CD4-positive, alpha-beta T cell treated with Interleukin-12 subunit alpha and Interleukin-12 subunit beta, for 1 hour (primary cell): Measurements from ENCODE around the gene IFT172.
"Not testable (repeated sequence)": the region's sequence is repeated elsewhere in the genome, so short reads cannot be mapped to it uniquely, and the experiment has no call there.

ENCODE experiments used
- DNase-seq: peaks from one replicate; pipeline ENCODE4 v3.0.0-alpha.2; 2020

IFT172 gene

GRCh38 chr2:27492557-27492956 lies 3.0 kb upstream of the IFT172 start:
- DNase-seq, result no peak

DNA sequence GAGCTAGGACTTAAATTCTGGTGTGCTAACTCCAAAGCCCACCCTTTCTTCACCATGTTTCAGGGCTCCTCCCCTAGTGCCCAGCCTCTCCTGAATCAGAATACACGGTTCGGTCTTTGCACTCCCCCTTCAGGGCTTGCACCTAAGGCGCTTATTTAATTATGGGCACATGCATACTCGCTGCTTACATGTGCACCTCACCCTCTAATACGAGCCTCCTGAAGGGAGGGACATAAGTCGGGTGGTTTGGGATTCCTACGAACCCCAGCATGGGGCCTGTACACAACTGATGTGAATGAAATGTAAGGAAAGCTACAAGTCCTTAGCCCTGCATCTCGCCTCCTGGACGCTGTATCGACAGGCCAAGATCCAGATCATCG lies 435 bp downstream of the IFT172 start:
- peak; percentile 36 for DNase-seq

- no peak for DNase-seq
Observed at GRCh38 chr2:27485496-27485895, 4.0 kb downstream of the IFT172 start.

DNA sequence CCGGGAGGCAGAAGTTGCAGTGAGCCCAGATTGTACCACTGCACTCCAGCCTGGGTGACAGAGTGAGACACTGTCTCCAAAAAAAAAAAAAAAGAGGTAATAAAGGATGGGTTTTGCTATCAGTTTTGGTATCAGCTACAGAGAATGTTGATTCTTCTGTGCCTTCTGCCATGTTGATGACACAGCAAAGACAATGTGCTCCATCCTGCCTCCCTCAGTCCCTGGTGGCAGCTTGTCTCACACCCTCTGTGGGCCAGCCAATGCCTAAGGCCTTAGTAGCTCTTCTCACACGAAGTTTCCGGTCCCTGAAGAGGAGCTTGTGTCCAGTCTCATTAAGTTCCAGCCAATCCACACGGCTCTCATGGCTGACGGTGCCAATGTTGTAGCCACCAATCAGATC lies 17.6 kb downstream of the IFT172 start:
- no peak for DNase-seq

DNA sequence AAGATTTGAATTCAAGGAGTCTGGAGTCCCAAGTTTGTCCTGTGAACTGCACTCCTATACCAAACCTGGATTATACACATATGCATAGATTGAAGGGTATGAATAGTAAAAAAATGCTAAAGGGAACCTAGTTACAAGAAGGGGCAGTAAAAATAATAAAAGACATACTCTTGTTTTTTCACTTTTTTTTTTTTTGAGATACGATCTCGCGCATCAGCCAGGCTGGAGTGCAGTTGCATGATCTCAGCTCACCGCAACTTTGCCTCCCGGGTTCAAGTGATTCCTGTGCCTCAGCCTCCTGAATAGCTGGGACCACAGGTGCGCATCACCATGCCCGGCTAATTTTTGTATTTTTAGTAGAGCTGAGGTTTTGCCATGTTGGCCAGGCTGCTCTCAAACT lies 25.1 kb downstream of the IFT172 start:
- DNase-seq, result no peak

DNA sequence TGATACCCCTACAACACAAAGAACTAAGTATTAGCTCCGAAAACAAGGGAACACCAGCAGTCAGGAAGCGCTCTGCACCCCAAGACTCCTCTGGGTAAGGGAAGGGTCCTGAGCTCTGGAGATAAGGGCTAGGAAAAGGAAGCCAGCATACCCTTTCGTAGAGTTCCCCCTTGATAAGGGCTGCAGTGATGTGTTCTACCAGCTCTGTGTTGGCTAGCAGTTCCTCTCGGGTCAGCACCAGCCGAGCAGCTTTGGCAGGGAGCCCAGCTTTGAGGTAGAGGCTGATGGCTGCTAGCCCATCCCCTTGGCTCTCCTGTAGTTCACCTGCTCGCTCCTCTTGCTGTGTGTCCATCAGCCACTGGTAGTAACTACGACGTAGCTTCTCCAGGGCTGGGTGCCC lies 28.4 kb downstream of the IFT172 start:
- no peak for DNase-seq

DNA sequence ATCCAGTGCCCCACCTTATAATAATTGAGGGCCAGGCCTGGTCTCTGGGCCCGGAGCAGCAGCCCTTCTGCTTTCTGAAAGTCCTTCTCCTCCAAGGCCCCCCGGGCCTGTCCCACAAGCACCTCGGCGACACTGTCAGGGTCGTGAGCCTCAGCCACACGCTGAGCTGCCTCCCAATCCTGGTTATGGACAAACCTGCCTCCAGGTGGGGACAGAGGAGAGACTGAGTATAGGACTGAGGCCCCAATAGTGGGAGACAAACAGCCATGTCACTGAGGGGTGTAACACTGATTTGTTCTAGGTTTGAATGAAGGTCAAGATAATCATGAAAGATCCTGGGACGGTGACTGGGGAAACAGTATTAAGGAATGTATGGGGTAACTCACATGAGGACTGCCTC lies 35.6 kb downstream of the IFT172 start:
- DNase-seq, result no peak

- DNase-seq, result no peak
Observed at GRCh38 chr2:27451095-27451494, 38.4 kb downstream of the IFT172 start.

GRCh38 chr2:27448381-27448780 lies 41.2 kb downstream of the IFT172 start:
- DNase-seq, result no peak

GRCh38 chr2:27446057-27446456 lies 43.5 kb downstream of the IFT172 start:
- no peak for DNase-seq

- DNase-seq, result no peak
Observed at GRCh38 chr2:27445615-27446014, 43.9 kb downstream of the IFT172 start.

- DNase-seq, result no peak
Observed at GRCh38 chr2:27445155-27445554, 44.4 kb downstream of the IFT172 start.

GRCh38 chr2:27442920-27443282 lies 46.6 kb downstream of the IFT172 start:
- no peak for DNase-seq

- DNase-seq, result peak; percentile 74
Observed at GRCh38 chr2:27441958-27442919, 47.3 kb downstream of the IFT172 start, which contains the start of gene KRTCAP3. KRTCAP3 (plus strand) TSS chr2:27442381; CDS start chr2:27442413, 32 bp downstream.

DNA sequence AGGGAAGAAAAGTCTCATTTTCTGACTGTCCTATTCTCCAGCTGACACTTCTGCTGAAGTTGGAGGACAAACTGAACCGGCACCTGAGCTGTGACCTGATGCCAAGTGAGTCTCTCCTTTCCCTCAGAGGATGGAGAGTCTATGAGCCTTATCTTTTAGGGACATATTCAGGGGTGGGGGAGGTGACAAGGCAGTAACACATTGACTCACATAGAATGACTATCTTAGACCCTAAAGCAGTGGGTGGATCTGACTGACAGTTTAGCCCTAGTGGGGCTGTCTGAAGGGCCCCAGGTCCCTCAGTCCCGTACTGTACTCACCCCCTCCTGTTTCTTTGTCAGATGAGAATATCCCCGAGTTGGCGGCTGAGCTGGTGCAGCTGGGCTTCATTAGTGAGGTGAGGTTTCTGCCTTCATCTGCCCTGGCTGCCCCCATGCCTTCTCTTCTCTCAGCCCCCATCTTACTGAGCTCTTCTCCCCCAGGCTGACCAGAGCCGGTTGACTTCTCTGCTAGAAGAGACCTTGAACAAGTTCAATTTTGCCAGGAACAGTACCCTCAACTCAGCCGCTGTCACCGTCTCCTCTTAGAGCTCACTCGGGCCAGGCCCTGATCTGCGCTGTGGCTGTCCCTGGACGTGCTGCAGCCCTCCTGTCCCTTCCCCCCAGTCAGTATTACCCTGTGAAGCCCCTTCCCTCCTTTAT lies 48.2 kb downstream of the IFT172 start:
- no peak for DNase-seq

DNA sequence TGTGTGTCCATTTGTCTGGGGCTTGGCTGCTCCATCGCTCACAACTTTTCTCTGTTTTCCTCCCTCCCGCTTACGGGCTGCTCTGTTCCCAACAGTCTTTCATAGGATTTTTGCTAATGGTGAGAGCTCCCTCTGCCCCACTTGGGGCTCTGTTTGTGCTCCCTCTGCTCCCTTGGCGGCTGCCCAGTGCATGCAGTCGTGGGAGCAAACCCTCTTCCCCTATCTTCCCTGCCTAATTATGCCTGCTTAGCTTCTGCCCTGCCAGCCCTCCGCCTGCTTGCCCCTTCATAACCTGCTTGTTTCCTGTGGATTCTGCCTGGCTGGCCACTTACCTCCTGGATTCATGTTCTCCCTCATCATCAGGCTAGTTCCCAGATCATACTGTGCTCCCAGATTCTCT lies 53.9 kb downstream of the IFT172 start:
- DNase-seq, result no peak

- DNase-seq, result peak; percentile 46
Observed at GRCh38 chr2:27431395-27431794, 58.1 kb downstream of the IFT172 start.

- DNase-seq, result peak; percentile 80
Observed at GRCh38 chr2:27428978-27429541, 60.5 kb downstream of the IFT172 start.

DNA sequence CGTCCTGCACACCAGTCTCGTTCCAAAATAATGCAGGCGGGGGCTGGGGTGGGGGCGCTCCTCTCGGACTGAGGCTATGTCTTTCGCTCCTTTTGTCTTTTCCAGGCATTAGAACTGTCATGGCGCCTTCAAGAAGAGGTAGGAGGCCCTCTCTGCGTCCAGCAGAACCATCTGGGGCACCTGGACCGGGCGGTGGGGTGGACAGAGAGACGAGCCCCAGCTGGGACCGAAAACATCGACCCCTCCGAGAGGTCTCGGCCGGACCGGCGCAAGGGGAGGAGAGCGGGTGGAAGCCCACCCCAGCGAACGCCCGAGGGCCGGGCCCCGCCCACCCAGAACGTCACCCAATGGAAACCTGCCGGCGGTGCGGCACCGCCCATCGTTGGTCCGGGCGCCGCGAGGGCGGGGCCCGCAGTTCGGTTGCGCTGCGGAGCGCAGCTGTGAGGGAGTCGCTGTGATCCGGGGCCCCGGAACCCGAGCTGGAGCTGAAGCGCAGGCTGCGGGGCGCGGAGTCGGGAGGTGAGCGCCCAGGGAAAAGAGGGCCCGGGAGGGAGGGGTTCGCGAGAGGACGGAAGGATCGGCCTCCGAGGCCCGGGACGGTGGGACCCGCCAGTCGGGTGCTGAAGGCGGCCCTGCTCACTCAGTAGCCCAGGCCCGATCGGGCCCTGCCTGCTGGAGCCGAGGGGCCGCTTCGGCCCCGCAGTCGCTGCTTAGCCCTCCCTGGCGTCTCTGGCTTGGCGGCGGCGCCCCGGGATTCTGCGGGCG lies 61.1 kb downstream of the IFT172 start, which contains the start of gene NRBP1:
TSS of gene NRBP1 (plus strand) at position 419 of the 765 bp plus-strand sequence. CDS start 4,643 bp downstream, outside the sequence.
- DNase-seq, result peak; percentile 91

GRCh38 chr2:27427863-27428212 lies 61.7 kb downstream of the IFT172 start:
- DNase-seq, result no peak

DNA sequence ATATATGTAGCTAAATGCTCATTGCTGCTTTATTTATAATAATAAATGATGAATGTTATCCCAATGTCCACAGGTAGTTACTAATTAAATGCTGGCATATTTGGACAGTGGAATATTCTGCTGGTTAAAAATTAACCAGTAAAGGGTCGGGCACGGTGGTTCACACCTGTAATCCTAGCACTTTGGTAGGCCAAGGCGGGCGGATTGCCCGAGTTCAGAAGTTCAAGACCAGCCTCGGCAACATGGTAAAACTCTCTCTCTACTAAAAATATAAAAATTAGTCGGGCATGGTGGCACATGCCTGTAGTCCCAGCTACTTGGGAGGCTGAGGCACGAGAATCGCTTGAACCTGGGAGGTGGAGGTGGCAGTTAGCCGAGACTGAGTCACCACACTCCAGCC lies 64.5 kb downstream of the IFT172 start:
- not testable (repeated sequence) for DNase-seq

DNA sequence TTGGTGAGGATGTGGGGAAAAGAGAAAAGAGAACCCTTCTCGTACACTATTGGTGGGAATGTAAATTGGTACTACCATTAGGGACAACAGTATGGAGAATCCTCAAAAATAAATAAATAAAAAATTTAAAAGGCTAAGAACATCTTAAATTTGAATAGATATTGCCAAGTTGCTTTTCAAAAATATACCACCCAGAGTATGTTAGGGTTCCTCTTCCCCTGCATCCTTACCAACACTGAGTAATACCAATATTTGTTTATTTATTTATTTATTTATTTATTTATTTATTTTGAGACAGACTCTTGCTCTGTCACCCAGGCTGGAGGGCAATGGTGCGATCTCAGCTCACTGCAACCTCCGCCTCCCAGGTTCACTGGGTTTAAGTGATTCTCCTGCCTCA lies 66.6 kb downstream of the IFT172 start:
- DNase-seq, result no peak

- DNase-seq, result no peak
Observed at GRCh38 chr2:27421660-27422250, 67.8 kb downstream of the IFT172 start.
